Measurements from ENCODE around the gene HLF. TPM values are rescaled to one million over a fixed set of nuclear protein-coding genes. Genes with fewer than 3 reads are reported as not detected.

The HLF gene
- total RNA-seq, 1 donor from 2014 or later = 0.32 TPM

DNA sequence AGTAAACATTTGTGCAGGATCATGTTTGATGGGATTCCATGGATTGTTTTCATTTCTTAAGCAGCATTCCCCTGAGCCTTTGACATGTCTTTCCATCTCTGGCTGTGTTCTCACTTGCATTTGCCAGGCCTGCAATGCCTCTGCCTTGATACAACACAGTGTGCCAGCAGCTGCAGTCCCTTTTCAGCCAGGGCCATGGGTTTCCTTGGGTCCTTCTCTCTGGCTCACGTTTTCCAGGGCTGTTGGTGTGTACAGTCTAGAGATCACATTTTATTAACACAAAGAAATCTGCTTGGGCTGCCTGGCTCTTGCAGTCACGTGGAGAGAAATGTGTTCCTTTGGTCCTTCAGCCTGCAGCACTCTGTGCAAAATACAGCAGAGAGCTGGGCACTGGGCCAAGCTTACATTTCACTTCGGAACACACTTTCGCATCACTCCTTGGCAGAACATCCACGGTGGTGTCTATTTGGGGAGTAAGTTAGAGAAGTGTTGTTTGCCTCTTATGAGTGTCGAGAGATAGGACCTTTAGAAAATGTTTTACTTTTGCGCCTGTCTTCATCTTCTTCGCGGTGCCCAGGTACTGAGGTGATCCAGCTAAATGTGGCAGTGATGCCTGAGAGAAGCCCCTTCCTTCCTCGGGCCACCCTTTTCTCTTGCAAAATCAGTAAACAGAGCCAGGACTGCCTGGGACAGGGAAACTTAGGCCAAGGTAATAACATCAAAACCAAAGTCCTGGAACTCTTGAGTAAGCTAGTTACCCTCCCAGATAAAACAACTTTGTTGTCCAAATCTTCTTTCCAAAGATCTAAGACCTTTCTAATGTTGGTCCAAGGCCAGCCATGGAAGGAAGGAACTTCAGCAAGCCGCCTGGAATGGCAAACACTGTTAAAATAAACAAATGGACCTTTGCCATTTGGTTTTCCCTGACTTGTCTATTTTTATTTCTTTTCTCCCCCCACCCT, 20.9 kb downstream of the HLF start:
- TF ChIP-seq, protein P1, sequence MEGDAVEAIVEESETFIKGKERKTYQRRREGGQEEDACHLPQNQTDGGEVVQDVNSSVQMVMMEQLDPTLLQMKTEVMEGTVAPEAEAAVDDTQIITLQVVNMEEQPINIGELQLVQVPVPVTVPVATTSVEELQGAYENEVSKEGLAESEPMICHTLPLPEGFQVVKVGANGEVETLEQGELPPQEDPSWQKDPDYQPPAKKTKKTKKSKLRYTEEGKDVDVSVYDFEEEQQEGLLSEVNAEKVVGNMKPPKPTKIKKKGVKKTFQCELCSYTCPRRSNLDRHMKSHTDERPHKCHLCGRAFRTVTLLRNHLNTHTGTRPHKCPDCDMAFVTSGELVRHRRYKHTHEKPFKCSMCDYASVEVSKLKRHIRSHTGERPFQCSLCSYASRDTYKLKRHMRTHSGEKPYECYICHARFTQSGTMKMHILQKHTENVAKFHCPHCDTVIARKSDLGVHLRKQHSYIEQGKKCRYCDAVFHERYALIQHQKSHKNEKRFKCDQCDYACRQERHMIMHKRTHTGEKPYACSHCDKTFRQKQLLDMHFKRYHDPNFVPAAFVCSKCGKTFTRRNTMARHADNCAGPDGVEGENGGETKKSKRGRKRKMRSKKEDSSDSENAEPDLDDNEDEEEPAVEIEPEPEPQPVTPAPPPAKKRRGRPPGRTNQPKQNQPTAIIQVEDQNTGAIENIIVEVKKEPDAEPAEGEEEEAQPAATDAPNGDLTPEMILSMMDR (IDR thresholded peaks at IDR 0.05; ENCODE audit: partially characterized antibody, unreplicated experiment) = no peak
- no peaks in the 10 kb centered on the region for H3K36me3 Mint-ChIP-seq (ENCODE audit: unreplicated experiment)
- no peak overlapping the region for H3K4me3 Mint-ChIP-seq (ENCODE audit: unreplicated experiment)
- no peak overlapping the region for H3K27ac Mint-ChIP-seq (ENCODE audit: unreplicated experiment)
- H3K9me3 Mint-ChIP-seq (ENCODE audit: unreplicated experiment) = peaks cover 1% of the 10 kb centered on the region
- no peak for DNase-seq
- no peaks in the 10 kb centered on the region for H3K27me3 Mint-ChIP-seq (ENCODE audit: unreplicated experiment)
- no peaks in the 10 kb centered on the region for H3K4me1 Mint-ChIP-seq (ENCODE audit: low read depth, unreplicated experiment)

DNA sequence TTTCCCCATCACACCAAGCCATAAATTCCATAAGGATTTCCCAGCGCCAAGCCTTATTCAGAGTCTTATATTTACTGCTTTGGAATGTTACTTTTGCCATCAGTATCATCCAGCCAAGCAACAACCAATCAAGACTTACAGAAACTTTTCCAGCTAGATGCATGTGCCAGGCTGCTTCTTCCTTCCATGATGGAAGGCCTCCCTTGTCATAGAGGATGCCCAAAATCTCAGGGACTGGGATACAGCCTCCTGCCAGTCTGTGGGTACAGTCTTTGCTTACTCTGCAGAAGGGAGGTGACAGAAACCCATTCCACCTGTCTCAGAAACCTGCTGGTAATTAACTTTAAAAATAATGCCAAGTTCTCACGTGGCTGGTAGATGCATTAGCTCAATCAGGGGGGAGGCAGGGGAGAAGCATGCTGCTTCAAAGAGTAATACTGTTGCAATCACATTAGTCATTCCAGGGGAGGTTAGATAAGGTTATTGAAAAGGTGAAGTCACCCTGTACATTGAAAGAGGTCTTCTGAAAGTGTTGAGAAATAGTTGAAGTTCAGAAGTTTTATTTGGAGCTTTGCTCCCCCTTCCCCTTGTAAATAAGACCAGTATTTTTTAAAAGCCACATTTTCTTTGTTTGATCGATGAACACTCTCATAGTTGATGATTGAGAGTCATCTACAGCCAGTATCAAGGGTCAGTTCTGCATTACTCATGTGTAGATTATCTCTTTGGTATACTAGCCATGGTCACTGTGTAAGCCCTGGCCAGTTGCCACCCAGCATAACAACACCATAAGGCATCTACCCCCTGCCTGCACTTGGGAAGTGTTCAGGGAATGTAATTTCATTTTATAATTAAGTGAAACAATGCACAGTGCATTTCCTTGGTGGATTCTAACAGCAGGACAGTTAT, 22.2 kb downstream of the HLF start:
- H3K4me1 Mint-ChIP-seq (ENCODE audit: low read depth, unreplicated experiment) = no peaks in the 10 kb centered on the region
- peaks cover 1% of the 10 kb centered on the region for H3K9me3 Mint-ChIP-seq (ENCODE audit: unreplicated experiment)
- no peak for DNase-seq
- H3K4me3 Mint-ChIP-seq (ENCODE audit: unreplicated experiment) = no peak overlapping the region
- H3K36me3 Mint-ChIP-seq (ENCODE audit: unreplicated experiment) = no peaks in the 10 kb centered on the region
- no peak overlapping the region for H3K27ac Mint-ChIP-seq (ENCODE audit: unreplicated experiment)
- no peaks in the 10 kb centered on the region for H3K27me3 Mint-ChIP-seq (ENCODE audit: unreplicated experiment)
- TF ChIP-seq, protein P1 (IDR thresholded peaks at IDR 0.05; ENCODE audit: partially characterized antibody, unreplicated experiment) = no peak

DNA sequence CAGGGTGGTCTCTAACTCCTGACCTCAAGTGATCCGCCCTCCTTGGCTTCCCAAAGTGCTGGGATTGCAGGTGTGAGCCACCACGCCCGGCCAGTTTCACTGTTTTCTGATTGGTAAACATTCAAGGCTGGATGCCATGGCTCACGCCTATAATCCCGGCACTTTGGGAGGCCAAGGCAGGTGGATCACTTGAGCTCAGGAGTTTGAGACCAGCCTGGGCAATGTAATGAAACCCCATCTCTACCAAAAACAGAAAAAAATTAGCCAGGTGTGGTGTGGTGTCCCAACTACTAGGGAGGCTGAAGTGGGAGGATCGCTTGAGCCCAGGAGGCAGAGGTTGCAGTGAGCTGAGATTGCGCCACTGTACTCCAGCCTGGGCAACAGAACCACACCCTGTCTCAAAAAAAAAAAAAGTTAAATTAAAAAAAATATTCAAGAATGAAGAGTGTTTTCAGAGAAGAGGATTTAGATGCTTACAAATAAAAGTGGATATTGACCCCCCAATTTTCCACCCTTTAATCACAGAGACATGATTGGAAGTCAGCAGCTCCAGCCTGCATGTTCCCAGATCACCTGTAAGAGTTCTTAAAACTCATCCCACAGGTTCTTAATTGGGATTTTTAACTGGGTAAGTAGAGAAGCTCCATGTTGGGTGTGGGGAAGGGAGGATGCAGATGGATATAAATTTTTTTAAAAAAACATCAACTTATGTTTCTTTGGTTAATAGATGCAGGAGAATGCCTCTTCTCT, 23.8 kb downstream of the HLF start:
- TF ChIP-seq, protein P1 (IDR thresholded peaks at IDR 0.05; ENCODE audit: partially characterized antibody, unreplicated experiment) = no peak
- Mint-ChIP-seq H3K36me3 (ENCODE audit: unreplicated experiment) (no peaks in the 10 kb centered on the region), H3K27ac (ENCODE audit: unreplicated experiment) (no peak overlapping the region), H3K27me3 (ENCODE audit: unreplicated experiment) (no peaks in the 10 kb centered on the region), H3K4me1 (ENCODE audit: low read depth, unreplicated experiment) (no peaks in the 10 kb centered on the region), H3K9me3 (ENCODE audit: unreplicated experiment) (peaks cover 3% of the 10 kb centered on the region), H3K4me3 (ENCODE audit: unreplicated experiment) (no peak overlapping the region)
- no peak for DNase-seq

DNA sequence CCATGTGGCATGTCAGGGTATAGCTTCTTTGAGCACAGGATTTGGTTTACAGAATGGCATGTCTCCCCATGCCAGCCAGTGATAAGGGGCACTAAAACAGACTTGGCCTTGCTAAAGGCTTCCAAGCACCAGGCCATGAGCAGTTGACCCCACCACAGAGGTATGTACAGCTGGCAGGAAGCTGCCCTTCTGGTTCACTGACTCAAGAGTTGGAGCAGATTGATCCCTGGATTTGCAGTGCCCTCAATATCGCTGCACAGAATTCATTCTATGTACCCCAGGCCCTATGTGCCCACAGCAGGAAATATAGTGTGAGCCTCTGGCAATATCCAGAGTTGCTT, 24.3 kb downstream of the HLF start:
- no peaks in the 10 kb centered on the region for H3K4me1 Mint-ChIP-seq (ENCODE audit: low read depth, unreplicated experiment)
- no peaks in the 10 kb centered on the region for H3K36me3 Mint-ChIP-seq (ENCODE audit: unreplicated experiment)
- DNase-seq = no peak
- TF ChIP-seq, protein P1 (IDR thresholded peaks at IDR 0.05; ENCODE audit: partially characterized antibody, unreplicated experiment) = no peak
- no peak overlapping the region for H3K27ac Mint-ChIP-seq (ENCODE audit: unreplicated experiment)
- H3K27me3 Mint-ChIP-seq (ENCODE audit: unreplicated experiment) = no peaks in the 10 kb centered on the region
- H3K4me3 Mint-ChIP-seq (ENCODE audit: unreplicated experiment) = no peak overlapping the region
- peaks cover 3% of the 10 kb centered on the region for H3K9me3 Mint-ChIP-seq (ENCODE audit: unreplicated experiment)

Data from glutamatergic neuron (in vitro differentiated cells).